HTERT RPE-1 (cell line): ENCODE measurements around the gene ERFE.

Source experiments
- in situ Hi-C: fragments of 300-500 bp; cut with MboI; formaldehyde crosslinking; loops from 4 replicates; pipeline ENCODE4 v1.14.3; 2020; ENCODE audit warnings: low sequenced_read_pairs

The ERFE gene

DNA sequence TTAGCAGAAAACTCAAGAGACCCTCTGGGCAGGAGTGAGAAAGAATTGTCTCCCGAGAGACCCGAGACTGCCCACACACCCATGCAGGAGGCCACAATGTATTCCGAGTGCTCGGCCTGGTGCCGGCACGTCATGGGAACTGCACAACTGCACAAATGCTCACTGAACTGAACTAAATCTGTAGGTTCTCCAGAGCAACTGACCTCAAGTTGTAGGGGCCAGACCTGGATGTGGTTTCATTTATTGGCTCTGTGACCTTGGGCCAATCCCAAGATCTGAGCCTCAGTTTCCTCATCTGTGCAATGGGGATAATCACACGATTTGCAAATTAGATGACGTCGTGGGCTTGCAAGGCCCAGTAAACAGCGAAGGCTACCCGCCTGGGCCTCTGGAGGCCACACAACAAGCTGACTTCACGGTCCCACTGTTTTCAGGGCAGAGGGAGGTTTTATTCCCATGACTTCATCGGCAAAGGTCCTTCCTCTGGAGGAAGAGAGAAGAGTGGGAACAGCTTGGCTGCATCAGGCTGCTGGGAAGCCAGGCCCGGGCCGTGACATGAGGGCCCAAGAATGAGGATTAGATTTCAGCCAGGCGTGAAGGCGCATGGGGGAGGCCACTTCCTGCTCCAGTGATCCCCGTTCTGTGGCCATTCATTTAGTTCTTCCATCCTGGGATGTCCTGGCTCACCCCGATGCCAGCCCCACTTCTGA is 3.6 kb upstream of the ERFE start:
- in situ Hi-C loops = no loop called here

DNA sequence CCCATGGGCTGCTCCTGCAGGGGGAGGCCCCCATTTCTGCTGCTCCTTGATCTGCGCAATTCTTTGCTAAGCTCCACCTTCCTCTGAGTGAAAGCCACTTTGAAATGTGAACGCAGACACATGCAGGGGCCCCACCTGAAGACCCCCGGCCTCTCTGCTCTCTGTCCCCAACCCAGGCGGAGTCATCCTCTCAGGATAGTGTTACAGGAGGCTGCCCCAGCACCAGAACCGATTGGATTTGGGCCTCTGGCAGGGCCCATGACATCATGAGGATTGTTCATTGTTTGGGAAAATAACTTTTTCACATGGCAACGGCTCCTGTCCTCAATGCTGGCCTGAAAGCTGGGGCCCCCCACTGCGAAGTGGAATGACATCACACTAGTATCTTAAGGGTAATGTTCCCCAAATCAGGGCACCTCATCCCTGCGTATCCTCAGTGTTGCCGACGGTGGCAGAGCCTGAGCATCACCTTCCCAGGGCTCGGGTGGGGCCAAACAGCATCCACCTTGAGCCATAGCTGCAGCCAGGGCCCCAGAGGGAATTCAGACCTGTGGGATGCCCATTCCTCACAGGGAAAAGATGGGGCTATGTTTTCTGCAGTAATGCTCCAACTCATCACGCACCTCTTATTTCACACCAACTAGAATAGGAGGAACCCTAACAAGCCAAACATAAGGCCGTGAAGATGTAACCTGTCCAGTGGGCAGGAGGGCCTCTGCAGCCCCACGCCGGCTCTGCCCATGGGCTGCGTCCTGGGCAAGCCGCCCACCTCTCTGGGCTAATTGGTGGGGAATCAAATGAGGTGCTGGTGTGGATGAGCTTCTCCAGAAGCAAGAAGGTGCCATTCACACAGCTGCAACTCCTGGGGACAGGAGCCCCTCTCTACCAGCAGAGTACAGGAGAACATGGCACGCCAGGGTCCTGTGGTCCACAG is 2.7 kb upstream of the ERFE start:
- in situ Hi-C loops = no loop called here

DNA sequence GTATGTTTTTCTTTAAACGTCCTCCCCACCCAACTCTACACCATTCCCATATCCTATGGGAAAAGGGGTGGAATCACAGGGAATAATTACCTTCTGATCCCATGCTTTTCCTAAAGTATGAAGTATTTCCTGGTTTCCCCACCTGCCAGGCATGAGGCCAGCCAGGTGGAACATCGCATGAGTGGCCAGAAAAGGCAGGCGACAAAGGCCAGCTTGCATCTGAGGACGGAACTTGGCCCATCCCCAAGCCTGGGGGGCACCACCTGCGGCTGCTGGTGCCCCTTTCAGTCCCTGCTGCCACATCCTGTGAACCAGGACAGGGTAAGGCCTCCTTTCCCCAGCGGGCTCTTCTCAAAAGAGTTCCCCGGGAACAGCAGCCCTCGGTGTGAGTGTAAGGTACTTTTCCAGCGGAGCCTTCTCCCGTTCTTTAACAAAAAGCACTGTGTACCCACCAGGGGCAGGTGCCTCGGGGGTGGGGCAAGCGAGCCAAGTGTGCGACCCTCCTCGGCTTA is 1.2 kb upstream of the ERFE start:
- in situ Hi-C loops = no loop called here

DNA sequence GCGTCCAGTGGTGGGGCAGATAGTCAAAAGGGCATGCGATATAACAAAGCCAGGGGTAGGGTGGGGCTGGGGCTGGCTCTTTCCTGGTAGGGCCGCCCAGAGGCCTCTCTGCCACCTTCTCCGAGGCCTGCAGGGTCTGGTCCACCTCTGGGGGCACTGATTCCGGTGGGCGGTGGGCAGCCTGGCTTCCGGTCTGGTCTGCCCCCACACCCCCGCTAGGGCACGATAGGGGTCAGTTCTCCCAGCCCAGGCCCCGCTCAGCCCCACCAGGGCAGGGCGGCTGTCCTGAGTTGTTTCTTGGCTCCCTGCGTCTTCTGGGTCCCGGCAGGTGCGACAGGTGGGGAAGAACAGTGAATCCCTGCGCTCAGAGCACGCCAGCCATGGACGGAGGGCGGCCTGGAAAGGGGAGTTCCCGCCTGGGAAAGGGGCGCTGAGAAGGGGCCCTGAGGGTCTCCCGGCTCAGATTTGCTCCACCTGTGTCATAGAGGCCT is 707 bp upstream of the ERFE start:
- in situ Hi-C loops = no loop called here

DNA sequence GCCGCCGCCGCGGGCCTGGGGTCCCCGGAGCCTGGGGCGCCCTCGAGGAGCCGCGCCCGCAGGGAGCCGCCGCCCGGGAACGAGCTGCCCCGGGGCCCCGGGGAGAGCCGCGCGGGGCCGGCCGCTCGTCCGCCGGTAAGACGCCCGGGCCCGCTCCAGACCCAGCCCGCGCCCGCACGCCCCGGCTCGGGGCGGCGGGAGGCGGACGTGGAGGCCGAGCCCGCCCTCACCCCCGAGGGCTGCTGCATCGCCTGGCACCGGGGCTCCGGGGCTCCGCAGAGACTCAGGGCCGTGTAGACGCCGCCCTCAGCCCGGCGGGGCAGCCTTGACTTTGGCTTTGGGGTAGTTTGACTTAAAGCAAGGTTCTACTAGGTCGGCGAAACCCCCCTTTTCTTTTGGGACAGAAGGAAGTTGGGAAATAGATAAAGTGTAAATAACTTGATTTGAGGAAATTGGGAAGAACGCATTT is 335 bp downstream of the ERFE start:
- in situ Hi-C loops = no loop called here

DNA sequence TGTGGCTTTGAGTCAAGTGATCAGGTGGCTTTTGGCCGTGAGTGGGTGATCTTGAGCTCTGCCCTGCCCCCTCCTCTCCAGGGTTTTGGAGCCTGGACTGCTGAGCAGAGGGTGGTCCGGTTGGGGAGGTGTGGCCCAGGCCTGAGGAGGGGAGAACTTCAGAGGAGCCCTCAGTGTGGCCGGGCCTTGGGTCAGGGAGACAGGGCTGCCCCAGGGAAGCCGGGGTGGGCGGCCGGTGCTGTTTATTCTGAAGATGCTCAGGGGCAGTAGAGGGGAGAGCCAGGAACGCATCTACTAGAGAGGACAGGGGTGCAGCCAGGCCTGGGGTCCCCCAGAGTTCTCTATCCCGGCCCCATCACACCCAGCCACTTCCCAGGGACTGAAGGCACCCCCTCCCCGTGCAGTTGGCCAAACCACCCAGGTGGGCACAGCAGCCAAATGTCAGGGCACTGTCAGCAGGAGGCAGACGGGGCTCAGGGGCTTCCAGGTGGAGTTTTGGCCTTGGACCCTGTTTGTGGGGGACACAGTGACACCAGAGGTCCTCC is 963 bp downstream of the ERFE start:
- in situ Hi-C loops = no loop called here

DNA sequence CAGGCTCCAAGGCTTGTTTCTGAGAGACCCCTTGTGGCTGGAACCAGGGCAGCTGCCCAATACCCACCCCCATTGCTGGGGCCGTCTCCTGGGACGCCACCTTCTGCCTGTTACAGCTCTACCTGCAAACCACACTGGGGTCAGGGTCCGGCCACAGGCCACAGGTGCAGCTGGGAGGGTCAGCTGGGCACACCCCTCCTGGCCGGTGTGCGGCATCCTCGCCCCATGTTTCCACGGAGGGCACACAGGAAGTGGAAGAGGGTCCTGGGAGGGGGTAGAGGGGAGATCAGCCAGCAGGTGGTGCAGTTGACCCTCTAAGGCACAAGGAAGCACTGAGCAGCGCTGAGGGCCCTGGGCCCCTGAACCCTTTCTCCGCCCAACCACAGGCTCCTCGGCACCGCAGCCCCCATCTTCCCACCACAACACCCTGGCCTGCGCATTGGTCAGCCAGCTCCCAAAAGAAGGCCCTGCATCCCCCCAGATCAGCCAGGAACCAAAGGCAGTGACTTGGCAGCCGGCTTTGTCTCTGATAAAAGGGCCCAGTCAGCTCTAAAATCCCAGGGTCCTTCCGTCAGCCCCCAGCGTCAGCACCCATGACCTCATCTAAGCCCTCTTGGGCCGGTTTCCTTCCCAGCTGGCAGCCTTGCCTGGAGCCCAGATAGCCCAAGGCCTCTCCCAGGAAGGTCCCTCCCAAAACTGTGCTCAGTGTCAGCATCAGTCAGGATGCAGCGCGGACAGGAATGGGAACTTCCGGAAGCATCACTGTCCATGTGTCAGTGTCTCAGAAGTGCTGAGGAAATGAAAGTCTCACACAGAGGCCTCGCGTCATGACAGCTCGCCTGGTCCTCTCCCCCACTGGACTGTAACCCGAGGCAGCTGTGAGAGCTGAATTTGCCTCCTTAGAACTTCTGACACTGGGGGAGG is 1.7 kb downstream of the ERFE start:
- in situ Hi-C loops = no loop called here

DNA sequence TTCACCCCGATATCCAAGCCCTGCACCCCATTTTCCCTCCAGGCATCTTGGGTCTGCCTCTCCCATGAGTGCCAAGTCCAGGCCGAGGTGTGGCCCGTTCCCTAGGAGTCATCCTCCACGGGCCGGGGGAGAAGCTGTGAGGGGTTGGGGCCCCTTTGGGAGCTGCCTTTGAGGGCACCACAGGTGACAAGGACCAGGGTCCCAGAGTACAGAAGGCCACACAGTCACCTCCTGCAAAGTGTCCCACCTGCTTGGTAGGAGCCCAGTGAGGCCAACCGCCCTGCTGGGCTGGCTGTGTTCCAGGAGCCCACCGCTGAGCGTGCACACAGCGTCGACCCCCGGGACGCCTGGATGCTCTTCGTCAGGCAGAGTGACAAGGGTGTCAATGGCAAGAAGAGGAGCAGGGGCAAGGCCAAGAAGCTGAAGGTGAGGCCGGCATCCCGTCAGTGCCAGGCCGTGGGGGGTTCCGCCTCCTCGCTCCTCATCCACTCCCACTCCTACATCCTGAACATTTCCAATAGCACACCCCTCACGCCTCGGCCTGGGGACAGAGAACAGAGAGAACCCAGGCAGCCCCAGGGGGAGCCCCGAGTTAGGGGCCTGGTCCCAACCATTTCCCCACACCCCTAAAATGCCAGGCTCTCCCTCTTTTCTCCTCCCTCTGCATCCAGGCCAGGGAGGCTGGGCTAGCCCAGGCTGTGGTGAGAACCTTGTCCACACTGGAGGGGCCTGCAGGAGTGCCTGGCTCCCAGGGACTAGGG is 2.7 kb downstream of the ERFE start:
- in situ Hi-C loops = no loop called here

DNA sequence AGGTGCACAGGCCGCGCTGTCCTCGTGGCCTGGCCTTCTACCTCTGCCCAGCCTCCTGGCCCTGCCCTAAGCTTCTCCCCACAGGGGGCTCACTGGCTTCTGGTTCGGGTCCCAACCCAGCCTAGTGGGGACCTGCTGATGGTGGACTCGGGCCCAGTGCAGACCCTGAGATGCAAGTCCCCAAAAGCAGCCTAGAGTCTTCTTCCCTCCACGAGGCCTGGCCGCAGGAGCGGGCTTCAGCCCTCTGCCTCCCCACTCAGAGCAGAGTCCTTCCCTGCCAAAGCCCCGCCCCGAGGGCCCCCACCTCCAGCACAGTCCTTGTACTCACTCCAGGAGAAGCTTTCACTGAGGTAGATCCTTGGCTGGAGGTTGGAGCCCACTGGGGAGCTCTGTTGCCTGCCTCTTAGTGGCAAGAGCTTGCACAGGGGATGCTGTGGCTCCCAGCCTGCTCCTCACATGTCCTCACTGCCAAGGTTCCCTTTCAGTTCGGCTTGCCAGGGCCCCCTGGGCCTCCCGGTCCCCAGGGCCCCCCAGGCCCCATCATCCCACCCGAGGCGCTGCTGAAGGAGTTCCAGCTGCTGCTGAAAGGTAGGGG is 3.6 kb downstream of the ERFE start:
- in situ Hi-C loops = no loop called here

DNA sequence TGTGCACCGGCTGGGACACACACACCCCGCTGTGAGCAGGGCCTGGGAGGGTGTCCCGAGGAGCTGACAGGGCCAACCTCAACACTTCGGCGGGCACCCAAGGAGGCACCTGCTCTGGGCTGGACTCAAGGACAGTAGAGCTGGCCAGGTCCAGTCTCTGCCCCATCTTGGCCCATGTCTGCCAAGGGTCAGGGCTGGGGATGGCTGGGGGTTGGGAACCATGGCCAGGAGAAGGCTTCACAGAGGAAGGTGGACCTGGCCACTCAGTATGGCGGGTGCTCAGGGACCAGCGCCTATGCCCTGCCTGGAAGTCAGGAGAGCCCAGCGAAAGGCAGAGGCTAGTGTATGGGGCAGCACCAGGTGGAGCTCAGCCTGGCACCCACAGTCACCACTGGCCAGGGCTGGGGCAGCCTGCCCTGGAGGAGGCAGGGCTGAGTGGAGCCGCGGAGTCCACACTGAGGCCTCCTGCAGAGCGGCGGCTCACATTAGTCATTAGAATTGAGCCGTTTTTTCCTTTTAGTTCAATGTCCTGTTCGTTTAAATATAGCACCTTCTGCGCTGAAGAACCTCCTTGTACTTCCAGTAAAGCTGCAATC is 4.2 kb downstream of the ERFE start:
- in situ Hi-C loops = no loop called here

DNA sequence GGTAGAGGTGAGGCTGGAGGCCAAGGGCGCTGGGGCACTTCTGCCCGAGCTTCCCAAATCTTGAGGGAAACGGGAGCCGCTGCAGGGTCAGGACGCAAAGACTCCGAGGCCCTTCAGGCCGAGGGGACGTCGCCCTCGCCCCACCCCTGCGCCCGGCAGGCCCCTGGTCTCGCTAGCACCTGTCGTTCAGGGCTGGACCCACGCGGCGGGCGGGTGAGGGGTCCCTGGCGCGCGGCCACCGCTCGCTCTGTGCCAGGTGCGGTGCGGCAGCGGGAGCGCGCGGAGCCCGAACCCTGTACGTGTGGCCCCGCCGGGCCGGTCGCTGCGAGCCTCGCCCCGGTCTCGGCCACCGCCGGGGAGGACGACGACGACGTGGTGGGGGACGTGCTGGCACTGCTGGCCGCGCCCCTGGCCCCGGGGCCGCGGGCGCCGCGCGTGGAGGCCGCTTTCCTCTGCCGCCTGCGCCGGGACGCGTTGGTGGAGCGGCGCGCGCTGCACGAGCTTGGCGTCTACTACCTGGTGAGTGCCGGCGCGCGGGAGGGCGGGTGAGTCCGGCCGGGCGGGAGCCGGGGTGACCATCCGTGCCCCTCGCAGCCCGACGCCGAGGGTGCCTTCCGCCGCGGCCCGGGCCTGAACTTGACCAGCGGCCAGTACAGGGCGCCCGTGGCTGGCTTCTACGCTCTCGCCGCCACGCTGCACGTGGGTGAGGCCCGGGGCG is 4.9 kb downstream of the ERFE start:
- in situ Hi-C loops = no loop called here

DNA sequence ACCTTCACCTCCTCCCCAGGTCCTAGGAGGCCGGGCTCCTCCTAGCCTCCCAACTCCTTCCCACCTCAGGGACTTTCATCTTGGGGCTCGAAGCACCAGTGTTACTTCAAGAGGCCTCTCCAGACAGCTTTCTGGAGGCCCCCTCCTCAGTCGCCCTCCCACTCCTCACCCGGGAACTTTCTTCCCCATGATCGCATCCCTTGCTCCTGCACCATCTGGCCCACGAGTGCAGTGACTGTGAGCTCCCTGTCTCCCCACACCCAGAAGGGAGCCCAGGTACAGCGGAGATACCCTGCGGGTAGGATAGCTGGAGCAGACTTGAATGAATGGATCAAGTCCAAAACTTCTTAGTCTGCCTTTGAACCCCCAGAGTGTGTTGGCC is 6.1 kb downstream of the ERFE start:
- in situ Hi-C loops = no loop called here

DNA sequence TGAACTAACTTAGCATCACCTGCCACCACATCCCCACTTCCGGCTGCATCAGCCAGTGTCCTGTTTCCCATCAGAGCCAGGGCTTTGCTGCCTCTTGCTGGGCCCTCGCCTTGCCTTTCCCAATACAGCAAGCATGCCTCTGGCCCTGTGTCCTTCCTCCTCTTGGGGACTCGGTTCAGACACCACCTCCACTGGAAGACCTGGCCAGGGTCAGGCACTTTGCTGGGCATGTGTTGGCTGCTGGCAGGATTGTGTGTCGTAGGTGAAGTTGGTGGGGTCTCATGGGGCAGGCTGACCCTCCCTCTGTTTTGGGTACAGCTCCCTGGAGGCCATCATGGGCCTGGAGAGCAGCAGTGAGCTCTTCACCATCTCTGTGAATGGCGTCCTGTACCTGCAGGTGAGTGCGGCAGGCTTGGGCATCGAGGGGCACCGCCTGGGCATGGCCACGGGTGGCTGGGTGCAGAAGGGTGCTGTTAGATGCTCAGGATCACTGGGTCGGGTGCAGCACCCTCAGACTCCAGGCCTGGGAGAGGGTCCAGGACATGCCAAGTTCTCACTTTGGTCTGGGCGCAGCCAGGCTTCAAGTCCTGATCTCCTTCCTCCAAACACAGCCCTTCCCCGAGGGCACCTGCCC is 6.6 kb downstream of the ERFE start:
- in situ Hi-C loops = no loop called here

DNA sequence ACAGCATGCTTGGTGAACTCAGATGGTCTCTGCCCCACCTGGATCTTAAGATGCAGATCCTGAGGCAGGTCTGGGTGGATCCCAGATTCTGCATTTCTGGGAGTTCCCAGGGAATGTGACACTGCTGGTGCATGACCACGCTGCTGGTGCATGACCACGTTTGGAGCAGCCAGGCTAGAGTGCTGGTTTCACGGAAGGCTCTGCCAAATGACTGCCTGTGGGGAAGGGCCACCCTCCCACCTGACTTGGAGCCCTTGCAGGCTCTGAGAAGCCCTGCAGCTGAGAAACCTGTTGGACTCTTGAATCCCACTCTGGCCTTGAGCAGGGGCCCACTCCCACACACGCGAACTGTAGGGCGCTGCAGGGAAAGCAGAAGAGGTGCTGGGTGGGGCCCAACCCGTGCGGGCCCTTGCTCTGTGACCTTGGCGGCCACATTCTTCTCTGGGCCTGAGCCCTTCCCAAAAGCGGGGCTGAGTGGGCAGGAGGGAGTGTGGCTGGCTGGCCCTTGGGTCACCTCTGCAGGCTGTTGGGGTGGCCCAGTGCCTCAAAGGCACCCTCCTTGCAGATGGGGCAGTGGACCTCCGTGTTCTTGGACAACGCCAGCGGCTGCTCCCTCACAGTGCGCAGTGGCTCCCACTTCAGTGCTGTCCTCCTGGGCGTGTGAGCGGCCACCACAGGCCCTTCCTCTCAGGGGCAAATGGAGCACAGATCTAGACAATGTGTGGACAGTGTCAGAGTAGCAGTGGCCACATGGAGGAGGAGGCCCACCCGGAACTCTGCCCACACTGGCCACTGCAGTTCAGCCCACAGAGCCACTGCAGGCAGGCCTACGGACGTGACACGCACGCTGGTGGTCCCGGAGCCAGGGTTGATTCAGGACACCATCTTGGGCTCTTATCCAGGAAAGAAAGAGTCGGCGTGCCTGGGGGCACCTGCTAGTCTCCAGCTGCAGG is 7.9 kb downstream of the ERFE start:
- in situ Hi-C loops = no loop called here

DNA sequence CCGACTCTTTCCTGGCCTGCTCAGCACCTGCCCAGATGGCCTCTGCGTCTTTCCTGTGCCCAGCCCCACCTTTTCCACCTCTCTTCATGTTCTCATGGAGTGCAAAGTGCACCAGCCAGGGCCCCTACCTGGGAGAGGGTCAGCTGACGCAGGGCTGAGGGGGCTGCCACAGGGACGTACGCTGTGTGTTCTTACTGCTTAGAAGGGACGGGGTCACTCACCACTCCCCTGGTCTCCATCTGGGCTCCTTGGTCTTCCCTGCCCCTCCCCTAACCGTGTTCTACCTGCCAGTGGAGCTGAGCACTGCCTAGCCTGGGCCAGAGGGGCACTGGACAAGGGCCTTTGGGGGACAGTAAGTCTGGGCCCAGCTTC is 8.6 kb downstream of the ERFE start:
- in situ Hi-C loops = no loop called here

DNA sequence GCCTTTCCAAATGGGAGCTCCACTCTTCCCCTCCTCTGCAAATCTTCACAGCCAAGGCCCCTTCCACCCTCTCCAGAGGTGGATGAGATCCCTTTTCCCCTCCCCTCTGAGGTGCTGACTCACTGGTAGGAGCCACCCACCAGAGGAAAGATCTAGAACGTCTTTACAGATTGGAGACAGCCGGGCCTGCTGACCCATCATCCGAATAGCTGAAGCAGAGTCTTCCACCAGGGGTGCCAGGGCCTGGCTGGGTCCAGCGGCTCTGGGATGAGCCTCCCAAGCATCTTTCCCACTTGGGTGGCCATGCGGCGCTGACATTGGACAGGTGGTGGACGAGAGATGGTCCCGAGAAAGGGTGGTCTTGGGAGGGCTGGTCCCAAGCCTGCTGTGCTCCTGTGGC is 9.0 kb downstream of the ERFE start:
- in situ Hi-C loops = no loop called here
